Fibroblast of skin of left biceps (primary cell): ENCODE results near the gene RUFY3.
"Not testable (repeated sequence)": the region's sequence is repeated elsewhere in the genome, so short reads cannot be mapped to it uniquely, and the experiment has no call there.

Experiments
- DNase-seq, 2 experiments: peaks; one replicate each; pipeline ENCODE4 v3.0.0-alpha.2; 2013; ENCODE audit warnings: low read depth in 2 of 2

Gene RUFY3

DNA sequence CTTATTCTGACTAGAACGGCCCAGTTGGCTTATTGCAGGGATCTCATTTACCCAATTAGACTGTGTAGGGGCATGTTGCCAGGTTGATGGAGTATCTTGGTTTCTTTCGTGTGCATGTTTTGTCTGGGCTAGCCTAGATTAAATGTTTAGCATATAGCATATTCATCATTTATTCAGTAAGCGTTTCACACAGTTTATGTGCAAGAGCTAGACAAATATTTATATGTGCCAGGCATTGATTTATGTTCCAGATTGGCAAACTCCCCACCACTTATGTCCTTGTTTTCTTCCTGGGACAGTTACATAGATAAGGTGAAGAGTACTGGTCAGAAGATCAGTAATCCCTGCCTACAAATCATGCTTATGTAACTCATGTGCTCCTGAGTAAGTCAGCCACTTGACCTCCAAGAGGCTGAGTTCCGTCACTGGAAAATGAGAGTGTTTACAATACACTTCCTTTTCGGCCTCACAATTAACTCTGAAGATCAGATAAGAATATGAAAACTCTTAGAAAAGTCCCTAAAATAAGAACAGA lies 57.2 kb downstream of the RUFY3 start:
- no peak for DNase-seq

DNA sequence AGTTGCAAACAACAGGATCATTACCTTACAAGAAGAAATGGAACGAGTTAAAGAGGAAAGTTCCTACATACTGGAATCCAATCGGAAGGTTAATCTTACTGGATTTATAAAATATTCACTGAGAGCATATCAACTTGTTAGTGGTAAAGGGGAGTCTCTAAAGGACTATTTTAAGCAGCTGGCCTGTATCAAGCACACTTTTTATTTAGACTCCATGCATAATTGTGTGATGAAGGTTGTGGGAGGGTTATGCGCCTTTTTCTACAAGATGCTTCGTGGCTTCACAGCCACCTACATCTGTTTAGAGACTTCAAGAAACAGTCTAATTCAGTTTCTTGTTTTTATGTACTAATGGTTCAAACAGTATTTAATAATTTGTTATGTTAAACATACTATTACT lies 61.3 kb downstream of the RUFY3 start:
- no peak for DNase-seq

DNA sequence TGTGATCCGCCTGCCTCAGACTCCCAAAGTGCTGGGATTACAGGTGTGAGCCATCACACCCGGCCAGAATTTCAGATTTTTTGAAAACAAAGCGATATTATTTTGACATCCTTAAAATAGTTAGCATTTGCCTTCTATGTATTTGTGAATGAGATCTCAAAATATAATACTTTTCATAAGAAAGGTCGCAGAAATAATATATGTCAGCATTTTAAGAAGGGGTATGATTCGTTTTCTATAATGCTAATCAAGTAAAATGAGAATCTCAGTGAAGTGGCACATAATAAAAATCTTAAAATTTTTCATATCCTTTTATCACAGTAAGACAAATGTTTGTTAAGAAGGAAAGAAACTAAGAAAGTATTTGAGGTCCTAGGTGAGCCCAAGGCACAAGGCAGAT lies 65.7 kb downstream of the RUFY3 start:
- no peak for DNase-seq

DNA sequence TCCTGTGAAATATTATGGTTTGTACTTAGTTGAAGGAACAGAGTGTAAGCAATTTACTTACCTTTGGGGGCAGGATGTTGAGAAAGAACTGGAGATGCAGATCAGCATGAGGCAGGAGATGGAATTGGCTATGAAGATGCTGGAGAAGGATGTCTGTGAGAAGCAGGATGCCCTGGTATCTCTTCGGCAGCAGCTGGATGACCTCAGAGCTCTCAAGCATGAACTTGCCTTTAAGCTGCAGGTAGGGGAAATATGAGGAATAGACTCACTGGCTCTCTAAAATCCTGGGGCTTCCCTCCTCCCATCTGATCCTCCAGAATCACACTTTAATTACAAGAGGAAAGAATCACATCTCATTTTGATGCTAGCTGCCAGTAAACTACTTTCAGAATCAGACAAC lies 67.0 kb downstream of the RUFY3 start:
- DNase-seq: no peak

DNA sequence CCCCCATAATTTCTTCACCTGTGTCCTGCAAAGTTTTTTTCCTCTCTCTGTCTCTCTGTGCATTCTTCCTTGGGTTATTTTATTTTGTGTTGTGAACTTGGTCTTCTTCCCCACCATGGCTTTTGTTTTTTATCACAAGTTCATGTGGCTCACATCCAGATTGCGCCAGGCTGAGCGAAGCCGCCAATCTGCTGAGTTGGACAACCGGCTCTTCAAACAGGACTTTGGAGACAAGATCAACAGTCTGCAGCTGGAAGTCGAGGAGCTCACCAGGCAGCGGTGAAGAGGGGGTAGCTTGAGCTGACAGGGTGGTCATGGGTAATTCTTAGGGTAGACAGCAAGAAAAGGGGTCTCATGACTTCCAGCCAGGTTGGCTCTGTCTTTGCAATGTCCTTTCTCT lies 71.9 kb downstream of the RUFY3 start:
- DNase-seq: no peak

DNA sequence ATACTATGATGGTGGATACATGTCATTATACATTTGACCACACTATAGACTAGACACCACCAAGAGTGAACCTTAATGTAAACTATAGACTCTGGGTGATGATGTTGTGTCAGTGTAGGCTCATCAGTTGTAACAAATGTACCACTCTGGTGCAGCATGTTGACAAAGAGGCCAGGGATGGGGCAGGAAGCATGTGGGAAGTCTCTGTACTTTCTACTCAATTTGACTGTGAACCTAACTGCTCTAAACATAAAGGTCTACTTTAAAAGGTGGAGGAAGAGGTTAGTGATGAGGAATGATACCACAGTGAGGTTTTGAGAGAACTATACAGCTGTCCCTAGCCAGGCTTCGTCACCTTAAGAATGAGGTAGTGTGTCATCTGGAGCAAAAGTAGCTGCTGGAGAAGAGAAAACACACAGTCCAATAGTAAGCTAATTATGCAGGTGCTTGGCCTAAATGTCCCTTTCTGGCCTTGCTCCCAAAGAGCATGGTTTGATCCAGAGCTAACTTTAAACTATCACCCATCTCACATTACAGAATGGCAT lies 79.6 kb downstream of the RUFY3 start:
- no peak for DNase-seq

DNA sequence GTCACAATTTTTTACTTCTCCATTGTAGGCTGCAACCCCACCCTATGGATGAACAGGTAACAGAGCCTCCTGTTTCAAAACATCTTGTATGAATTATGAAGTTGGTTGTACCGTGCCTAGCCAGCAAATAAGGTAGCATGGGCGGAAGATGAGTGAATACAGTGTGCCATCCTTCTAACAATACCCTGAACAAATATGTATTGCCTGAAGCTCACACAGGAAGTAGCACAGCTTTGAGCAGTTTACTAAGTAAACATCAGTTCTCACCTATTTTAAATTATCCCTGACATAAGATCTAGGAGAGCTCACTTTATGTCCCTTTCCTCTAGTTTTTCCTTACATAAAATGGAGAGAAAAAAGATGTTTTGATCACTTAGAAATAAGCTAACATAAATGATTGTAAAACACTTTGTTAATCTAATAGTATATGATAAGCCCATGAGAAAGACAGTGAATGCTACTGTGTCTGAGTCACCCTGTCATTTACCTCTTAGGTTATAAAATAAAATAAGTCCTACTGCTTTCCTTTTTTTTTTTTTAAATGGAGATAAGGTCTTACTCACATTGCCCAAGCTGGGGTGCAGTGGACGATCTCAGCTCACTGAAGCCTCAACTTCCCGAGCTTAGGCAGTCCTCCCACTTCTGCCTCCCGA lies 81.3 kb downstream of the RUFY3 start:
- DNase-seq: no peak

DNA sequence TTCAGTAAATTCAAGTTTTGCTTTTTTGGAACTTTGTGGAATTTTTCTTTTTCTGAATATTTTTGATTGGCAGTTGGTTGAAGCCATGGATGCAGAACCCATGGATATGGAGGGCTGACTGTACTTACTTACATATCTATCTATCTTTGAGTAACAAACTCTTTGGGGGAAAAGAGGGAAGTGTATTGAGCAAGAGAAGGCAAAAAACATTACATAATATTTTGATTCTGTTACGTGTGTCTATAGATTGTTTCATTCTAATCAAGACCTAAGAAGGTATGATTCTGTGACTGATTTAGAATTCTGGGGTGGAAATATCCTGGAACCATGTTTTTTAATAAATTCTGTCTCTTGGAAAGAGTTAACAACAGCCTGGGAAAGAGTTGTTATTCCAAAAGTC lies 86.4 kb downstream of the RUFY3 start:
- DNase-seq: no peak

DNA sequence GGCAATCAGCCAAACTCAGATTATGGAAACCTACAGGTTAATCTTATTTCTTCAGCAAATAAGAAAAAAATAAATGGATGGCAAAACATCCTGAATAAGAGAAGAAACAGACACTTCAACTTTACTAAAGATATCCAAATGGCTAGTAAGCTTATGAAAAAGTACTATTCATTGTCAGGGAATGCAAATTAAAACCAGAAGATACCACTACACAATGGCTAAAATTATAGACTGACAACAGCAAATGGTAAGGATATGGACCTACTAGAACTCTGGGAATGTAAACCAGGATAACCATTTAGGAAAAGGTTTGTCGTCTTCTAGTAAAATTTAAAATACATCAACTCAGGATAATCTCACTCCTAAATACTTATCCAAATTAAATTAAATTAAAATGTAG lies 93.6 kb downstream of the RUFY3 start:
- peak; percentile 41 to 44 for DNase-seq

DNA sequence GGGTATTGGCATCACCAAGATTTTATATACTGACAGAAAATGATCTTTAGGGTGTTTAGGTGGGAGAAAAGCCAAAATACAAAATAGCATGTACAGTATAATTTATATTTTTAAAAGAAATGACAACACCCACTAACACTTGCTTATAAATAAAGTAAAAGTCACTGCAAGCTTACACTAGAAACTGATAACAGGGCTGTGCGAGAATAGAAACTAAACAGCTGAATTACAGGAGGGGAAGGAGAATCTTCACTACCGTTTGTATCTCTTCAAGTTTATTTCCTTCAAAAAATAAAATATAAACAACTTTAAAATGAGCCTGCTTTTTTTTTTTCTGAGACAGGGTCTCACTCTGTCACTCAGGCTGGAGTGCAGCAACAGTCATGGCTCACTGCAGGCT lies 95.1 kb downstream of the RUFY3 start:
- DNase-seq: no peak

DNA sequence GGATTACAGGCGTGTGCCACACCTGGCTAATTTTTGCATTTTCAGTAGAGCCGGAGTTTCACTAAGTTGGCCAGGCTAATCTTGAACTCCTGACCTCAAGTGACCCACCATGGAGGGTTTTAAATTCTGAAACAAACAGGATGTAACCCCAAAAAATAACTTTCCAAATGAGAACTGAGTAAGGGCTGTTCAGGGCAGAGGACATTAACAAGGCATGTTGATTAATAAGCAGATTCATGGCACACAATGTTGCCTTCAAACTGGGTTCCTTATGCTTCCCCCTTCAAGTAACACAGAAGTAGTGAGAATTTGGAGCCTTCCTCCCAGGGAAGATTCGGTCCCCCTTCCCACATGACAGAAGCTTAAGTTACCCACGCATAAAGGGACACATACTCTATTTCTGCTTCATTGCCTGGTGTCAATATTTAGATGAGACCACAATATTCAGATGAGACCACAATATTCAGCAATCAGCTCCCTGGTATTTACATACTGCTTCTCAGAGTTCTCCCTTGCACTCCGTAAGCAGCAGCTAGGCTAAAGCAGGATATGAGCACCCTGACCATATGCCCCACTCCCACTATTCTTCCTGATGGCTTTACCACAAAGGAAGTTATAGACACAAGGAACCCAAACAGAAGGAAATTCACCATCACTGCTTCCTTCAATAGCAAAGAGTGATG lies 96.5 kb downstream of the RUFY3 start:
- peak; percentile 10 to 24 for DNase-seq

DNA sequence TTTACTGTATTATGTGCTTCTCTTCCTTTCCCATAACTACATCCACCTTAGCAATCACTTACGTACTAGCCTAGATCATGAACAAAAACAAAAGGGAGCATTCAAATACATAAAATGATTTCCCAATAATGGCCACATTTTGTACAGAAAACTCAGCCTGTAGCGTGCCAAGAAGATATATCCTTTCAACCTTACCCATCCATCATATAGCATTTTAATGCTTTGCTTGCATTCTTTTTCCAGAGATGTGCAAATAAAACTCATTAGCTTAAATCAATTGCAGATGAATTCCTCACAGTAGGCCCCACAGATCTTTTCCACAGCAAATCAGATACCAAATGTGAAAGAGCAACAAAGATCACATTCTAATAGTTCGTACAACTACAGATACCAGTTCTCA lies 97.2 kb downstream of the RUFY3 start:
- DNase-seq: peak; percentile 84 to 87

DNA sequence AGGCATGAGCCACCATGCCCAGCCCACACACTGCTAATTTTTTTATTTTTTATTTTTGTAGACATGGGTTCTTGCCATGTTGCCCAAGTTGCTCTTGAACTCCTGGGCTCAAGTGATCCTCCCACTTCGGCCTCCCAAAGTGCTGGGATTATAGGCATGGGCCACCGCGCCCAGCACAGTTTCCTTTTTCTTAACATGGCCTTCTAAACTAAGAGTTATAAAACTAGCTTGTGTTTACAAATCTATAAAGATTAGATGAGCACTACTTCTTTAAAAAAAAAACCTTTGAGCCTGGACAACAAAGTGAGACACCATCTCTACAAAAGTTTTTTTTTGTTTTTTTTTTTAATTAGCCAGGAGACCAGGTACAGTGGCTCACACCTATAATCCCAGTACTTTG lies 107.3 kb downstream of the RUFY3 start:
- DNase-seq: no peak

DNA sequence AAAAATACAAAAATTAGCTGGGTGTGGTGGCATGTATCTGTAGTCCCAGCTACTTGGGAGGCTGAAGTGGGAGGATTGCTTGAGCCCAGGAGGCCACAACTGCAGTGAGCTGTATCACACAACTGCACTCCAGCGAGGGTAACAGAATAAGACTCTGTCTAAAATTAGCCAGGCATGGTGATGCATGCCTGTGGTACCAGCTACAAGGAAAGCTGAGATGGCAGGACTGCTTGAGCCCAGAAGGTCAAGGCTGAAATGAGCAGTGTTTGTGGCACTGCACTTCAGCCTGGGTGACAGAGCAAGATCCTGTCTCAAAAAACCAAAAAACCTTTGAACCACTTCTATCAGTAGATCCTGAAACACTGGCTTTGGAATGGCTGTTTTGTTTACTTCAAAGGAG lies 107.7 kb downstream of the RUFY3 start:
- DNase-seq: no peak

DNA sequence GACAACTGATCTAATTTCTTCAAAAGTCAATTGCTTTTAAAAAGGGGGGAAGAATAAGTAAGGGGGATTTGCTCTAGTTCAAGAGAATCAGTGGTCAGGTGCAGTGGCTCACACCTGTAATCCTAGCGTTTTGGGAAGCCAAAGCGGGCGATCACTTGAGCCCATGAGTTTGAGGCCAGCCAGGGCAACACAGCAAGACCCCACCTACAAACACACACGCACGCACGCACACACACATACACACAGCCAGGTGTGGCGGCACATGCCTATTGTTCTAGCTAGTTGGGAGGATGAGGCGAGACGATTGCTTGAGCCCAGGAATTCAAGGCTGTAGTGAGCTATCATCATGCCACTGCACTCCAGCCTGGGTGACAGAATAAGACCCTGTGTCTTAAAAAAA lies 108.3 kb downstream of the RUFY3 start:
- no peak for DNase-seq

DNA sequence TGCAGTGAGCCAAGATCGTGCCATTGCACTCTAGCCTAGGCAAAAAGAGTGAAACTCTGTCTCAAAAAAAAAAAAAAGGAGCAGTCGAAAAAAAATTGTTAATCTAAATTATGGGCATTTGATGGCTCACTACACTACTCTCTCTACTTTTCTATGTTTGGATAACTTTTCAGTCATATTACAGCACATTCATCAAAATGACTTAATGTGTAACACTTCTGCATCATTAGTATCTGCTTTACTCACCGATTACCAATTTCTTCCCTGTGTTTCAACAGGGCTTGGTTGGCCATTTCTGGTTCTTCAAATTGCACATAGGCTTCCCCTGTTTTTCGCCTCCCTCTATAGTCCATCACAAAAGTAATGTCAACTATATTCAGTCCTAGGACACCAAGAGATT lies 109.5 kb downstream of the RUFY3 start:
- no peak for DNase-seq

DNA sequence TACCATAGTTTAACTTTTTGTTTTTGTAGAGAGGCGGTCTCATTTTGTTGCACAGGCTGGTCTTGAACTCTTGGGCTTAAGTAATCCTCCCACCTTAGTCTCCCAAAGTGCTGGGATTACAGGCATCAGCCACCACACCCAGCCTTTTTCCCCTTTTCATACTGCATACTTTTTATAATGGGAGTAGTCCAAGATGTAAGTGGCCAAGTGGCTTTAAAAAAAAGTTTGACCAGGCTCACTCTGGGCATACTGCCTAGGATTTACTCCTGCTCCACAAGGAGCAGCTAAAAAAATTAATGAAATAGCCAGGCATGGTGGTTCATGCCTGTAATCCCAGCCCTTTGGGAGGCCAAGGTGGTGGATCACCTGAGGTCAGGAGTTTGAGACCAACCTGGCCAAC lies 111.9 kb downstream of the RUFY3 start:
- no peak for DNase-seq

DNA sequence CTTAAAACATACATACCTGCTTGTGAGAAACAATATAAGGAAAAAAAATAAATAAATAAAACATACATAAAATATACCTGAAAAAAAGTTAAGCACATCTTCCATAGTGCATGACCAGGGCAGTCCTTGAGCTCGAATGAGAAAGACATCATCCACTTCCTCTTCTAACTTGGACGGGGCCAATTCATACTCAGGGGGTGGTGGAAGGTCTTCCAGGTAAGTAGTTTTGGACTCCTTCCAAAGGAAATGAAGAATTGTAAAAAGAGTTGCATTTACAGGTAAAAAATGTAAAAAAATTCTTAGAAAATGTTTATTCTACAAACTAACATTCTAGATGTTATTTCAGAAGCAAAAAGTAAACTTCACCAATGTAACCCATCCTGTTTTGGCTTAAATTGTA lies 114.3 kb downstream of the RUFY3 start:
- no peak for DNase-seq

DNA sequence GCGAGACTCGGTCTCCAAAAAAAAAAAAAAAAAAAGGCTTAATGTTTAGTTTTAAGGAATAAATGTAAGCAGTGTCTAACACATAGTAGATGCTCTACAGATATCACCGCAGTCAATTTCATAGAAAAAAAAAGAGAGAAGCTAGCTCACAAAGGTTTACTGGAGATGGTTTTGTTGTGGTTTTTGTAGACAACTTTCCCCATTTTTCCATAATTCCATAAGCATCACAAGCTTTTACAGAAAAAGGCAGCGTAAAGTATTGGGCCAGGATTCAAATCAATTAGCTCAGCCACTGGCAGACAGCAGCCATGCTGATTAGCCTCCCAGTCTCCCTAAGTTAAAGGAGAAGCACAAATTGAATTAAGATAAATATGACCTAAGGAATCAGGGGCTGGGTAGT lies 116.4 kb downstream of the RUFY3 start:
- DNase-seq: no peak

DNA sequence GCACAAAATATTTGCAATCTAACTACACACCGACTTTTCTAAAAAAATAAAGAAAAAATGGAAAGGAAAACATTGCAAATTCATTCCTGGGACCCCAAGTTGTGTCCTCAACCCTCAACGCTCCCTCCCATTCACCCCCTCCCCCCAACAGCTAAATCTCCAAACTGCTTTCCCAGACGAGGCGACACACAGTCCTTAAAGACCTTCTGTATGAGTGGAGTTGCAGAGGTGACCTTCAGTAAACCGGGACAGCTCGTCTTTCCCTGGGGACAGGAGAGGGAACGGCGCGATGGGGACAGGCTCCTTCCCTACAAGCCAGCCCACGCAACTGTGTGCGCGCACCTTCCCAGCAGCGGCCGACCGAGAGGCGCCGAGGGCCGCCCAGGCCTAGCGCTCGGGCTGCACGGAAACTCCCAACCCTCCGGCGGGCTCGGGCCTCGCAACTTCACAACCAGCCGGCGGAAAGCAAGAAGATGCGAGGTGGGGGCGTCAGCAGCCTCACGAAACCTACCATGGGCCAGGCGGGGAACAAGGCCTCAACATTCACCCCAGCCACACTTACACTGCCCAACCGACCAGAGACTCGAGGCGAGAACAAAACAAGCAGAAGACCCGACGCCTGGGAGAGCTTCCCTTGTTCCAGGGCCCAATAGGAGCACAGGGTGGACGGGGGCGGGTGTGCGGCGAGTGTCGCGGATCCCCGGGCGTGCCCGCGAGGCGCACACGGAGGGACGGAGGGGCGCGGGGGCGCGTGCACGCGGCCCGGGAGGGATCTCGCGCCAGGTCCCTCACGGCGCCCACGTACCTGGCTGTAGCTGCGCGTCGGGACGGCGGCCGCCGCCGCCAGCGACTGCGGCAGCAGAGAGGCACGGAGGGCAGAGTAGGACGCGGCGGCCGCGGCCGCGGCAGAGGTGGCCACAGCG lies 117.2 kb downstream of the RUFY3 start:
- peak in 1 of 2 experiments; percentile 11 for DNase-seq

DNA sequence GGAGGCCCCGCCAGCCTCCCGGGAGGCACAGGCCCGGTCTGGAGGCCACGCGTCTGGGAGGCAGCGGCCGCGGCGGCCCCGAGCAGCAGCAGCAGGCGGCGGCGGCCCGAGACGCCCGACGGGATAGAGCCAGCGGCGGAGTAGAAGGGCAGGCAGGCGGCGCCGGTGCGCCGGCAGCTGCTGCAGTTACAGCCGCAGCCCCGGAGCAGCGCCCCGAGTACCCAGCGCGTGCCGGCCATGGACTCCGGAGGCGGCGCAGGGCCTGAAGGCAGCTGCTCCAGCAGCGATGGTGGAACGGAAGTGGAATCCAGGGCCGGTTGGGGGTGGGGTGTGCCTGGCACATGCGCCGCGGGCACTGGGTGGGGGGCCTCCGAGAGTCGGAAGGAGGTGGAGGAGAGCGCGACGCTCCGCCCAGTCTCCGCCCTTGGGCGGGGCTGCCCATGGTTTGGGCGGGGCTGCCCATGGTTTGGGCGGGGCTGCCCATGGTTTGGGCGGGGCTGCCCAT lies 117.9 kb downstream of the RUFY3 start, which contains the start of gene GRSF1:
GRSF1 (minus strand) TSS at position 302 of the 505 bp plus-strand sequence; CDS start at position 239, 63 bp downstream.
- DNase-seq: peak; percentile 79 to 80

DNA sequence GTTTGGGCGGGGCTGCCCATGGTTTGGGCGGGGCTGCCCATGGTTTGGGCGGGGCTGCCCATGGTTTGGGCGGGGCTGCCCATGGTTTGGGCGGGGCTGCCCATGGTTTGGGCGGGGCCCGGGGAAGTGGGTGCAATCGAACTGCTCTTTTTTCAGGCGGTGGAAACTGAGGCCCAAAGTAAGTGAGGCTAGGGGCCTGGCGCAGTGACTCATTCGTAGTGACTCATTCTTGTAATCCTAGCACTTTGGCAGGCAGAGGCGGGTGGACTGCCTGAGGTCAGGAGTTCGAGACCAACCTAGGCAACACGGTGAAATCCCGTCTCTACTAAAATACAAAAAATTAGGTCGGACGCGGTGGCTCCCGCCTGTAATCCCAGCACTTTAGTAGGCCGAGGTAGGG lies 118.4 kb downstream of the RUFY3 start:
- not testable (repeated sequence) for DNase-seq
